H1 (cell line): ENCODE measurements around the gene TFG. TPM values are rescaled to one million over a fixed set of nuclear protein-coding genes. Genes with fewer than 3 reads are reported as not detected.

Source experiments
- CBX5 ChIP-seq: fragments of 300-800, 300-1000 bp; sonication (generic); IDR thresholded peaks from 2 replicates; pipeline ENCODE4 v1.7.1; 2016; ENCODE audit warnings: antibody characterized with exemption, low read length, low read depth
- EZH2 ChIP-seq: fragments of 200-600 bp; sonication (generic); IDR thresholded peaks from 2 replicates; pipeline ENCODE4 v1.7.1; 2012; ENCODE audit warnings: low read depth, mild to moderate bottlenecking, moderate library complexity, low read length, inconsistent platforms; ENCODE audit not compliant: severe bottlenecking
- HDAC2 ChIP-seq, 2 experiments: fragments of 300-600 bp in 1 of 2; sonication (generic) in 1 of 2; IDR thresholded peaks; 2 replicates each; pipeline ENCODE4 v1.6.1; 2011 to 2012; ENCODE audit warnings: low read depth in 2 of 2, low read length in 2 of 2, mild to moderate bottlenecking in 2 of 2, moderate library complexity in 2 of 2, borderline replicate concordance in 1 of 2, inconsistent platforms in 1 of 2
- RFX5 ChIP-seq: IDR thresholded peaks from 2 replicates; pipeline ENCODE4 v1.6.1; 2011; ENCODE audit warnings: low read depth, low read length, improper control_type of control experiment, borderline replicate concordance
- SP4 ChIP-seq: IDR thresholded peaks from 2 replicates; pipeline ENCODE4 v1.6.1; 2012; ENCODE audit warnings: low read length, inconsistent platforms
- polyA plus RNA-seq, 7 experiments: library from polyadenylated mRNA; depleted of rRNA in 3 of 7; stranded (reverse) in 5 of 7; unstranded in 2 of 7; fragments of >200 nt in 5 of 7; fragments of 200-250 nt in 2 of 7; gene quantifications; 1 replicate in 5 of 7; 2 replicates in 1 of 7; 4 replicates in 1 of 7; pipeline versions ENCODE4 v1.2.1 to v1.2.3, GENCODE V29; 2011 to 2013; ENCODE audit warnings: missing spikeins in 2 of 7, mixed read lengths in 2 of 7
- total RNA-seq: library from RNA; stranded (reverse); fragmentation: NEBNext Ultra II Directional; extraction: Animal tissue kit (Norgen Biotek cat#: 25700); gene quantifications from 2 replicates; pipeline ENCODE4 v1.2.1, GENCODE V29; 2021
- TF ChIP-seq, protein P1 (sequence below): IDR thresholded peaks from 2 replicates; pipeline ENCODE4 v1.6.1; 2012; ENCODE audit warnings: low read length, inconsistent platforms
- TF ChIP-seq, protein P2 (sequence below): IDR thresholded peaks from 2 replicates; pipeline ENCODE4 v1.6.1; 2012; ENCODE audit warnings: inconsistent platforms

Gene TFG
- total and polyA plus RNA-seq, 2 of the 8 experiments (the other 6 are each of a cell fraction or from before 2014, with no cell fraction given), result 81.9 to 98.4 TPM

DNA sequence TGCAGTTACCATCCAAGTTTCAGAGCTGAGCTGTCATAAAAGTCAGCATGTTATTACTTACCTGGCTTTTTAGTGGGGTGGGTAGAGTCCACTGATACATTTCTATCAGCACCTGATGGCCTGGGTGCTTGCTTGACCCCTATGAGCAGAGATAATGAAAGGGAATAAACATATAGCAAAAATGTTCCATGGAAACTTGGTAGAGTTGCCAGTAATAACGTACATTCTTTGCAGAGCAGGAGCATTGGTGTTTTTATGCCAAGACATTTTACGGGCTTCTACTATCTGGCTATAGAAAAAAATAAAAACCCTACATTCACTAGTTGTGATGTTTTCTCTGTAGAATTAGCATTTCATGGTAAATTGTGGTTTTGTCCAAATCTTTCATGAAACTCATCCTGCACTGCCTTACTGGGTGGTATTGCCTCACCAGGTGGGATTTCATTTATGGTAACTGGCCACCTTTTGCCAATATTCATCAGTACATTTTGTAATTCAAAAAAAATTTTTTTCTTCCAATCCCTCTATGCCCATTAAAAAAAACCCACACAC lies 70.9 kb downstream of the TFG start (continued):
- TF ChIP-seq, protein P1, sequence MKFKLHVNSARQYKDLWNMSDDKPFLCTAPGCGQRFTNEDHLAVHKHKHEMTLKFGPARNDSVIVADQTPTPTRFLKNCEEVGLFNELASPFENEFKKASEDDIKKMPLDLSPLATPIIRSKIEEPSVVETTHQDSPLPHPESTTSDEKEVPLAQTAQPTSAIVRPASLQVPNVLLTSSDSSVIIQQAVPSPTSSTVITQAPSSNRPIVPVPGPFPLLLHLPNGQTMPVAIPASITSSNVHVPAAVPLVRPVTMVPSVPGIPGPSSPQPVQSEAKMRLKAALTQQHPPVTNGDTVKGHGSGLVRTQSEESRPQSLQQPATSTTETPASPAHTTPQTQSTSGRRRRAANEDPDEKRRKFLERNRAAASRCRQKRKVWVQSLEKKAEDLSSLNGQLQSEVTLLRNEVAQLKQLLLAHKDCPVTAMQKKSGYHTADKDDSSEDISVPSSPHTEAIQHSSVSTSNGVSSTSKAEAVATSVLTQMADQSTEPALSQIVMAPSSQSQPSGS, result no peak
- no peak for TF ChIP-seq RFX5
- TF ChIP-seq HDAC2 (IDR thresholded peaks at IDR 0.05; ENCODE audit: borderline replicate concordance in 1 of 2, low read depth in 2 of 2, low read length in 2 of 2), result no peak
- no peak for TF ChIP-seq EZH2
- no peak for TF ChIP-seq SP4
- no peak for TF ChIP-seq CBX5
- TF ChIP-seq, protein P2, sequence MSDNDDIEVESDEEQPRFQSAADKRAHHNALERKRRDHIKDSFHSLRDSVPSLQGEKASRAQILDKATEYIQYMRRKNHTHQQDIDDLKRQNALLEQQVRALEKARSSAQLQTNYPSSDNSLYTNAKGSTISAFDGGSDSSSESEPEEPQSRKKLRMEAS, result no peak
